Mucosa of descending colon (tissue), 3 donors: ENCODE results near the gene SMC1B. TPM values are rescaled to one million over a fixed set of nuclear protein-coding genes. Genes with fewer than 3 reads are reported as not detected.

Experiments
- ATAC-seq: fragments of 200-7000 bp; cut with Tn5 transposase; one replicate; pipeline ENCODE4 v1.9.1; 2020; ENCODE audit warnings: mild to moderate bottlenecking, moderate library complexity
- DNase-seq, 3 donors: peaks; one replicate each; pipeline ENCODE4 v3.0.0-alpha.2; 2020
- H3K36me3 ChIP-seq: fragments of 200-600 bp; one replicate; pipeline ENCODE4 v1.8.0; 2021; ENCODE audit warnings: low read depth, mild to moderate bottlenecking
- H3K4me1 ChIP-seq: fragments of 200-600 bp; one replicate; pipeline ENCODE4 v1.8.0; 2021; ENCODE audit warnings: low read depth, mild to moderate bottlenecking
- H3K4me3 ChIP-seq: fragments of 200-600 bp; one replicate; pipeline ENCODE4 v1.8.0; 2021; ENCODE audit warnings: mild to moderate bottlenecking
- H3K9me3 ChIP-seq: fragments of 200-600 bp; one replicate; pipeline ENCODE4 v1.8.0; 2021; ENCODE audit warnings: mild to moderate bottlenecking
- intact Hi-C, 2 donors: fragments of 100-400 bp; cut with DNase I in 1 of 2; cut with micrococcal nuclease in 1 of 2; formaldehyde crosslinking; loops; one replicate each; pipeline versions ENCODE4 v1.11.0 to v1.11.1; 2022; cut with DNase I, micrococcal nuclease
- total RNA-seq, 3 donors: library from RNA; stranded (reverse); fragmentation: NEBNext Ultra II Directional in 2 of 3; extraction: Animal tissue kit (Norgen Biotek cat#: 25700) in 2 of 3; gene quantifications; one replicate each; pipeline versions ENCODE4 v1.2.1 to v1.2.4, GENCODE V29; 2021 to 2023
- TF ChIP-seq, protein P1 (sequence below): fragments of 200-600 bp; IDR thresholded peaks from one replicate; pipeline ENCODE4 v1.8.0; 2022; ENCODE audit warnings: antibody characterized with exemption, mild to moderate bottlenecking
- donor health status: DM: no; HTN: no; CAD: no; lungs with moderate emphysema.
- donor health status: DM: no; HTN: no; CAD: no.
- donor health status: DM: no; HTN: yes; CAD: no.

SMC1B gene
- total RNA-seq, 3 donors from 2014 or later = not detected

DNA sequence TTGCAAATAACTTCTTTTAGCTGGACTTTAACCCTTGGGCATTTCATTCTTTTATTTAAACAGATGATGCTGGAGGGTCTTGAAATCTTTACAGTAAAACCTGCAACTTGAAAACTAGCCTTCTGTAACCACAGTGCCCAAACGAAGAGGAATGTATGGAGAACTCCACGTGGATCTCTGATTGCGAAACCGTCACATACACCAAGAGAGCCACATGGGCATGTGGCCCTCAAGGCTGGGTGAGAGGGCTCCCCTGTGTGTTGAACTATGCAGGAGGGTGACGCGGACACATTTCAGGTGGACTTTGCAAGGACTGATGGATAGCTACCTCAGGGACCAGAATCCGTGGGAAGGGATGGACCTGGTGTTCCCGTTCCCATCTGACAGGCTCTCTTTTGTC is 73.1 kb downstream of the SMC1B start:
- Histone ChIP-seq H3K36me3 (no peaks in the 10 kb centered on the region), H3K4me3 (no peak overlapping the region), H3K4me1 (no peaks in the 10 kb centered on the region), H3K9me3 (no peaks in the 10 kb centered on the region)
- no peak for DNase-seq
- intact Hi-C loops = no loop called here
- ATAC-seq = no peak
- TF ChIP-seq, protein P1, sequence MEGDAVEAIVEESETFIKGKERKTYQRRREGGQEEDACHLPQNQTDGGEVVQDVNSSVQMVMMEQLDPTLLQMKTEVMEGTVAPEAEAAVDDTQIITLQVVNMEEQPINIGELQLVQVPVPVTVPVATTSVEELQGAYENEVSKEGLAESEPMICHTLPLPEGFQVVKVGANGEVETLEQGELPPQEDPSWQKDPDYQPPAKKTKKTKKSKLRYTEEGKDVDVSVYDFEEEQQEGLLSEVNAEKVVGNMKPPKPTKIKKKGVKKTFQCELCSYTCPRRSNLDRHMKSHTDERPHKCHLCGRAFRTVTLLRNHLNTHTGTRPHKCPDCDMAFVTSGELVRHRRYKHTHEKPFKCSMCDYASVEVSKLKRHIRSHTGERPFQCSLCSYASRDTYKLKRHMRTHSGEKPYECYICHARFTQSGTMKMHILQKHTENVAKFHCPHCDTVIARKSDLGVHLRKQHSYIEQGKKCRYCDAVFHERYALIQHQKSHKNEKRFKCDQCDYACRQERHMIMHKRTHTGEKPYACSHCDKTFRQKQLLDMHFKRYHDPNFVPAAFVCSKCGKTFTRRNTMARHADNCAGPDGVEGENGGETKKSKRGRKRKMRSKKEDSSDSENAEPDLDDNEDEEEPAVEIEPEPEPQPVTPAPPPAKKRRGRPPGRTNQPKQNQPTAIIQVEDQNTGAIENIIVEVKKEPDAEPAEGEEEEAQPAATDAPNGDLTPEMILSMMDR = no peak

DNA sequence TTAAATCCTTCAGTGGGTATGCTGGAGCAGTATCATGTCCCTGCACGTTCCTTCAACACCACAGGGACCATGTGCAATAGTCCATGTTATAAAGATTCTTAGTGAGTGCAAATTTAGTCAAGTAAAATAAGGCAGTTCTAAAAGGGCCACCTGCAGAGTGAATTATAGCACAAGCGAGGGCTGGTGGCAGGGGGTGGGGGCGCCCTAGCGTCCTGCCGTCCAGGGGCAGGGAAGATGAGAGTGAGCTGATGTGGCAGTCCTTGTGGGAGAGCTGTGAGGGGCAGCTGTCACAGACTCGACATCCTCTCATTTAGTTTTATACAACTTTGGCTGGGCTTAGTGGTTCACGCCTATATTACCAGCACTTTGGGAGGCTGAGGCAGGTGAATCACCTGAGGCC is 74.6 kb downstream of the SMC1B start:
- Histone ChIP-seq H3K9me3 (no peaks in the 10 kb centered on the region), H3K4me1 (no peaks in the 10 kb centered on the region), H3K4me3 (no peak overlapping the region), H3K36me3 (no peaks in the 10 kb centered on the region)
- TF ChIP-seq, protein P1 = no peak
- DNase-seq (no peak), ATAC-seq (no peak)
- intact Hi-C loops = loop anchor here in 1 of 2 donors (10.0 kb wide), 1 partner anchor 96 kb away; no protein-coding TSS in a partner anchor

DNA sequence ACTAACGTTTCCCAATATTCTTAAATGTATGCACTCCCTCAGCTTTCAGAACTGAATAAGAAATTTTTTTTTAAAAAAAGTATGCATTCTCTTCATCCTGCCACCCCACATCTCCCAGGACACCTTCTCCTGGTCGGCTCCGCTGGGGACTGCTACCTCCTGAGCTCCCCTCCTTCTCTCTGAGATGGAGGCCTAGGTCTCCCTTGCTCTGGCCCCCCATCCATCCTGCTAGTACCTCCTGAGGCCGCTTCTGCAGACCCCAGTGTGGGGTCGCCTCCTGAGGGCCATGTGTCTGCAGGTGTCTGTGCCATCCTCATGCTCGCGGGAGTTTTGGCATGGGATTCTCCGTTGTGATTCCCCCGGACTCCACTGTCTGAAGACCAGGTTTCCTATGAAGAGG is 75.9 kb downstream of the SMC1B start:
- Histone ChIP-seq H3K4me3 (no peak overlapping the region), H3K36me3 (no peaks in the 10 kb centered on the region), H3K9me3 (no peaks in the 10 kb centered on the region), H3K4me1 (no peaks in the 10 kb centered on the region)
- TF ChIP-seq, protein P1 = no peak
- DNase-seq = no peak
- intact Hi-C loops = loop anchor here in 1 of 2 donors (10.0 kb wide), 1 partner anchor 97 kb away; no protein-coding TSS in a partner anchor
- no peak for ATAC-seq

DNA sequence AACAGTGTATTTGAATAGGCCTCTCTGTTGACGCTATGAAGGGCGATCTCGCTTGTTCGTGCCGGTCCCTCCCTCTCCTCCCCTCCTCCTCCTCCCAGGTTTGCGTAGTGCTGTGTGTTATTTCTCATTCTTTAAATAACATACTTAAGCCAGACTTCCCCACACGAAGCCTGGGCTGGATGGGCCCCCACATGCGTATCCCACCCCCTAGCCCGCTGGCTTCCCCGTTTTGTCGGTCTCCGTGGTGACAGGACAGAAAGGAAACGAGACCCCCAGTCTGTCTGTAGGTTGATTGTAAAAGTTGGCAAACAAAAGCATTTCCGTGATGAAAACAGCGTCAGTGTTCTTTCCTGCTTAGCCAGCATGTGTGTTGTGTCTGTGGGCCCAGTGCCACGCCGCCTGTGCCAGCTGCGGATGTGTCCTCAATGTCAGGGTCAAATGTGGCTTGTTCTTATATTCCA is 76.4 kb downstream of the SMC1B start:
- no peaks in the 10 kb centered on the region for H3K4me1 ChIP-seq
- DNase-seq = peak; percentile 58 to 68 (median 60)
- no peaks in the 10 kb centered on the region for H3K36me3 ChIP-seq
- intact Hi-C loops = loop anchor here in 1 of 2 donors (10.0 kb wide), 1 partner anchor 98 kb away; no protein-coding TSS in a partner anchor
- H3K4me3 ChIP-seq = no peak overlapping the region
- H3K9me3 ChIP-seq = no peaks in the 10 kb centered on the region
- ATAC-seq = peak; percentile 79
- TF ChIP-seq, protein P1 = no peak

DNA sequence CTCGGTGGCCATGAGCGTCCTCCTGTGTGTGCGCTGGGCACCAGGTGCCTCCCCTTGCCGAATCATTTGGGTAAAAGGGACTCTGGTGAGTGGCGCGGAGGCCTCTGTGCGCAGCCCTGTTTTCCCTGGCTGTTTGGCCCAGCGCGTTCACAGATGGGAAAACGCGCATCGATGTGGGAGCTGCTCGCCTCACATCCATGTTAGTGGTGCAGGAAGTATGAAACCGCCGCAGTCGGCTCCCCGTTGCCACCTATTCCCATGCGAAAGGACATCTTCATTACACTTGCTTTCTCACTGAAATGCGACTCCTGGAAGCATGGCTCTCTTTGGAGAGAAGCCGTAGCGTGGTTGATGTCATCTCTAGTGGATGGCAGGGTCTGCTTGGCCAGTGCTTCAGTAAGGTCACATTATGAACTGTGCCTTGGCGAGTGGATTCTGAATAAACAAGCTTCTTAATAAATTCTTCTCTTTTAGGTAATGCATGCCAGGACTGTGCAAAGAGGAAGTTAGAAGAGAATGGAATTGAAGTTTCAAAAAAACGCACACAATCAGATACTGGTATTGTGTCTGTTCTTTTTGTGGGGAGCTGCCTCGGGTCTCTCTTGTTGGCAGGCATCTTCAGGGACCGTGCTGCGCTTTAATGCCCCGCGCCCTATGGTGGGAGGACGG is 77.4 kb downstream of the SMC1B start:
- DNase-seq = no peak
- no peak for ATAC-seq
- intact Hi-C loops = loop anchor here in 1 of 2 donors (10.0 kb wide), 1 partner anchor 99 kb away; no protein-coding TSS in a partner anchor
- Histone ChIP-seq H3K9me3 (no peaks in the 10 kb centered on the region), H3K36me3 (no peaks in the 10 kb centered on the region), H3K4me1 (no peaks in the 10 kb centered on the region), H3K4me3 (no peak overlapping the region)
- TF ChIP-seq, protein P1 = no peak
